ENCODE measurements around the gene INPP5A.
A peak's percentile ranks its signal among the peaks of the same experiment; 100 is the strongest.
"Not testable (repeated sequence)": the region's sequence is repeated elsewhere in the genome, so short reads cannot be mapped to it uniquely, and the experiment has no call there.

Gene INPP5A

GRCh38 chr10:132563485-132564248 lies 26.1 kb downstream of the INPP5A start:
- peak; percentile 41 for DNase-seq (ENCODE audit: low spot score)

GRCh38 chr10:132564249-132564605 lies 26.6 kb downstream of the INPP5A start:
- DNase-seq (ENCODE audit: low spot score): no peak

GRCh38 chr10:132564690-132565089 lies 27.1 kb downstream of the INPP5A start:
- DNase-seq (ENCODE audit: low spot score): no peak

GRCh38 chr10:132565516-132566209 lies 28.1 kb downstream of the INPP5A start:
- DNase-seq (ENCODE audit: low spot score): no peak

GRCh38 chr10:132566892-132567291 lies 29.3 kb downstream of the INPP5A start:
- no peak for DNase-seq (ENCODE audit: low spot score)

- DNase-seq (ENCODE audit: low spot score): no peak
Measured at GRCh38 chr10:132570265-132570664, 32.7 kb downstream of the INPP5A start.

GRCh38 chr10:132570771-132571649 lies 33.4 kb downstream of the INPP5A start:
- DNase-seq (ENCODE audit: low spot score): peak; percentile 71

GRCh38 chr10:132571650-132572544 lies 34.3 kb downstream of the INPP5A start:
- peak; percentile 93 for DNase-seq (ENCODE audit: low spot score)

GRCh38 chr10:132572545-132572937 lies 35.0 kb downstream of the INPP5A start:
- no peak for DNase-seq (ENCODE audit: low spot score)

GRCh38 chr10:132572946-132573345 lies 35.4 kb downstream of the INPP5A start:
- DNase-seq (ENCODE audit: low spot score): not testable (repeated sequence)

- DNase-seq (ENCODE audit: low spot score): no peak
Measured at GRCh38 chr10:132574288-132574687, 36.7 kb downstream of the INPP5A start.

GRCh38 chr10:132574783-132575319 lies 37.3 kb downstream of the INPP5A start:
- no peak for DNase-seq (ENCODE audit: low spot score)

GRCh38 chr10:132575320-132576201 lies 38.0 kb downstream of the INPP5A start:
- DNase-seq (ENCODE audit: low spot score): no peak

GRCh38 chr10:132576671-132577349 lies 39.2 kb downstream of the INPP5A start:
- DNase-seq (ENCODE audit: low spot score): no peak

GRCh38 chr10:132577350-132578003 lies 39.9 kb downstream of the INPP5A start:
- no peak for DNase-seq (ENCODE audit: low spot score)

- no peak for DNase-seq (ENCODE audit: low spot score)
Measured at GRCh38 chr10:132578287-132578951, 40.8 kb downstream of the INPP5A start.

- DNase-seq (ENCODE audit: low spot score): no peak
Measured at GRCh38 chr10:132579027-132579859, 41.7 kb downstream of the INPP5A start.

GRCh38 chr10:132580143-132580542 lies 42.6 kb downstream of the INPP5A start:
- DNase-seq (ENCODE audit: low spot score): no peak

Measured in SW480 (cell line).